ENCODE results near the gene SERTAD1.
A peak's percentile ranks its signal among the peaks of the same experiment; 100 is the strongest.

Gene SERTAD1

DNA sequence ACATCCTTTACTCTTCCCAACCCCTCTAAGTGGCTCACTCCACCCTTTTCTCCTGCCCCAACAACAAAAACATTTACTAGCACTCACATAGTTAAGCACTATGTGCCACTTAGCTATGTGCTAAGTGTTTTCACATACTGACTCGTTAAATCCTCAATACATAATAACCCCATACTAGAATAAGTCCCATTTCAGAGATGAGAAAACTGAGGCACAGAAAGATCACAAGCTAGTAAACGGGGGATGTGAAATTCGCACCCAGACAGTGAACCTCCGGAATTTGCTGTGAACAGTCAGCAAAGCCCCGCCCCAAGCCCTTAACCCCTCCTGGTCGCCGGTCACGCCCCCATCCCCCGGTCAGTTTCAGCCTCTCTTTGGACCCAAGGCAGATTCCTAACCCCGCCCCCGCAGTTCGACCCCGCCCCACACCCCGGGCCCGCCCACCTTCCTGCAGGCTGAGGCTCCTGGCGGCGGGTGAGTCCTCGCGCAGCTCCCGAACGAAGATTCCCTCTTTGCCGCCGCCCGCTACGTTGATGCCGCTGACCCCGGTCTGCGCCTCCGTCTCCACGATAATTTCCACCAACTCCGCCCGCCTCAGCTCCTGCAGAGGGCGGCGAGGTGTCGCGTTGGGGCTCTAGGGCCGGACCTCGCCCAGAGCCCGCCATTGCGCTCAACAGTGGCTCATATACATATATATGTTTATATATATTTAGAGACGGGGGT, 22.4 kb downstream of the SERTAD1 start:
- H2AFZ ChIP-seq = peak overlapping the region; percentile 85
- no peaks in the 10 kb centered on the region for H3K27me3 ChIP-seq (ENCODE audit: control insufficient read depth, insufficient read depth, low read length)
- H3K4me1 ChIP-seq = no peaks in the 10 kb centered on the region
- no peaks in the 10 kb centered on the region for H3K79me2 ChIP-seq
- H3K36me3 ChIP-seq (ENCODE audit: control insufficient read depth, insufficient read depth, low read length) = no peaks in the 10 kb centered on the region
- peak overlapping the region; percentile 71 for H3K27ac ChIP-seq
- TF ChIP-seq, protein P1, sequence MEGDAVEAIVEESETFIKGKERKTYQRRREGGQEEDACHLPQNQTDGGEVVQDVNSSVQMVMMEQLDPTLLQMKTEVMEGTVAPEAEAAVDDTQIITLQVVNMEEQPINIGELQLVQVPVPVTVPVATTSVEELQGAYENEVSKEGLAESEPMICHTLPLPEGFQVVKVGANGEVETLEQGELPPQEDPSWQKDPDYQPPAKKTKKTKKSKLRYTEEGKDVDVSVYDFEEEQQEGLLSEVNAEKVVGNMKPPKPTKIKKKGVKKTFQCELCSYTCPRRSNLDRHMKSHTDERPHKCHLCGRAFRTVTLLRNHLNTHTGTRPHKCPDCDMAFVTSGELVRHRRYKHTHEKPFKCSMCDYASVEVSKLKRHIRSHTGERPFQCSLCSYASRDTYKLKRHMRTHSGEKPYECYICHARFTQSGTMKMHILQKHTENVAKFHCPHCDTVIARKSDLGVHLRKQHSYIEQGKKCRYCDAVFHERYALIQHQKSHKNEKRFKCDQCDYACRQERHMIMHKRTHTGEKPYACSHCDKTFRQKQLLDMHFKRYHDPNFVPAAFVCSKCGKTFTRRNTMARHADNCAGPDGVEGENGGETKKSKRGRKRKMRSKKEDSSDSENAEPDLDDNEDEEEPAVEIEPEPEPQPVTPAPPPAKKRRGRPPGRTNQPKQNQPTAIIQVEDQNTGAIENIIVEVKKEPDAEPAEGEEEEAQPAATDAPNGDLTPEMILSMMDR (IDR thresholded peaks at IDR 0.05) = peak; percentile 14
- peak overlapping the region; percentile 91 for H3K4me2 ChIP-seq (ENCODE audit: low read length)
- H3K9ac ChIP-seq = peak overlapping the region; percentile 31
- H3K9me3 ChIP-seq (ENCODE audit: control insufficient read depth, low read length) = no peaks in the 10 kb centered on the region
- H3K4me3 ChIP-seq (ENCODE audit: low read depth, low read length) = peak overlapping the region; percentile 55

GRCh38 chr19:40400559-40400958, 25.2 kb downstream of the SERTAD1 start:
- TF ChIP-seq, protein P1 (IDR thresholded peaks at IDR 0.05) = no peak
- Histone ChIP-seq H2AFZ (no peak overlapping the region), H3K4me1 (no peaks in the 10 kb centered on the region), H3K9me3 (ENCODE audit: control insufficient read depth, low read length) (no peaks in the 10 kb centered on the region), H3K36me3 (ENCODE audit: control insufficient read depth, insufficient read depth, low read length) (no peaks in the 10 kb centered on the region), H3K4me2 (ENCODE audit: low read length) (no peak overlapping the region), H3K27me3 (ENCODE audit: control insufficient read depth, insufficient read depth, low read length) (no peaks in the 10 kb centered on the region), H3K27ac (no peak overlapping the region), H3K79me2 (no peaks in the 10 kb centered on the region), H3K4me3 (ENCODE audit: low read depth, low read length) (no peak overlapping the region), H3K9ac (no peak overlapping the region)

DNA sequence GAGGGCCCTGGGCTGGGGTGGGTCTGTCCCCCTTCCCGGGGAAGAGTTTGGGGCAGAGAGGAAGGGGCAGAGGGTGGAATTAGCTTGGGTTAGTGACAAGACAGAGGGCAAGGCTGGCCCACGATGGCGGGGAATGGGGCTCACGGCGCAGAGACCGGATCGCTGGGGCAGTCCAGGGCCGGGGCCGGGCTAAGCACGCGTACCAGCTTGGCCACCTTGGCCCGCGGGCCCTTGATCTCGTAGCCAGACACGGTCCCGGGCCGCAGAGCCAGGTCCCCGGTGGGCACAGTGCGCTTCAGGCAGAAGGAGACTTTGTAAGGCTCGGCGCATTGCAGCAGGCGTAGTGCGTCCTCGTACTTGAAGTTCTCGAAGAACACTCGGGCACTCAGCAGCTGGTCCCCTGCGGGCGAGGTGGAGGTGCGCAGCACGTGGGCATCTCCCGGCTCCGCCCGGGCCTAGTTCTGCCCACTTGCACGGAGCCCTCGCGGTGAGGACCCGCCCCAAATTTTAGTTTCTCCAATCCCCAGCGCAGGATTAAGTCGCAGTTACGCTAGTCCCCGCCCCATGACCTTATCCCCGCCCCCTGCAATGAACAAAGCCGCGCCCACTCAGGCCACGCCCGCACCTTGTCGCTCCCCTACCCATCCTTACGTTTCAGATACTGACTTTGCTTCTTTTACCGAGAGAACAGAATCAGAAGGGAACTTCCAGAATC, 27.2 kb downstream of the SERTAD1 start:
- TF ChIP-seq, protein P1 (IDR thresholded peaks at IDR 0.05) = no peak
- H3K9me3 ChIP-seq (ENCODE audit: control insufficient read depth, low read length) = no peaks in the 10 kb centered on the region
- no peak overlapping the region for H3K27ac ChIP-seq
- no peak overlapping the region for H2AFZ ChIP-seq
- H3K4me3 ChIP-seq (ENCODE audit: low read depth, low read length) = no peak overlapping the region
- no peaks in the 10 kb centered on the region for H3K27me3 ChIP-seq (ENCODE audit: control insufficient read depth, insufficient read depth, low read length)
- H3K4me1 ChIP-seq = no peaks in the 10 kb centered on the region
- no peaks in the 10 kb centered on the region for H3K36me3 ChIP-seq (ENCODE audit: control insufficient read depth, insufficient read depth, low read length)
- no peak overlapping the region for H3K4me2 ChIP-seq (ENCODE audit: low read length)
- no peaks in the 10 kb centered on the region for H3K79me2 ChIP-seq
- no peak overlapping the region for H3K9ac ChIP-seq

GRCh38 chr19:40397568-40397906, 28.3 kb downstream of the SERTAD1 start:
- H3K9me3 ChIP-seq (ENCODE audit: control insufficient read depth, low read length) = no peaks in the 10 kb centered on the region
- no peaks in the 10 kb centered on the region for H3K79me2 ChIP-seq
- H3K36me3 ChIP-seq (ENCODE audit: control insufficient read depth, insufficient read depth, low read length) = no peaks in the 10 kb centered on the region
- no peaks in the 10 kb centered on the region for H3K27me3 ChIP-seq (ENCODE audit: control insufficient read depth, insufficient read depth, low read length)
- H3K4me1 ChIP-seq = peaks cover 9% of the 10 kb centered on the region
- no peak overlapping the region for H3K4me2 ChIP-seq (ENCODE audit: low read length)
- TF ChIP-seq, protein P1 (IDR thresholded peaks at IDR 0.05) = no peak
- H3K4me3 ChIP-seq (ENCODE audit: low read depth, low read length) = no peak overlapping the region
- no peak overlapping the region for H3K9ac ChIP-seq
- no peak overlapping the region for H3K27ac ChIP-seq
- H2AFZ ChIP-seq = no peak overlapping the region

Measured in parathyroid adenoma (tissue), 2 donors.